H1 (cell line): ENCODE data around the gene SLC12A8. TPM values are rescaled to one million over a fixed set of nuclear protein-coding genes. Genes with fewer than 3 reads are reported as not detected.

Experiments
- CBX5 ChIP-seq: fragments of 300-800, 300-1000 bp; sonication (generic); IDR thresholded peaks from 2 replicates; pipeline ENCODE4 v1.7.1; 2016; ENCODE audit warnings: antibody characterized with exemption, low read length, low read depth
- KDM4A ChIP-seq: IDR thresholded peaks from one replicate; pipeline ENCODE4 v1.7.1; 2012; ENCODE audit warnings: low read depth, mild to moderate bottlenecking, moderate library complexity, low read length, inconsistent platforms; ENCODE audit not compliant: severe bottlenecking
- SP1 ChIP-seq: IDR thresholded peaks from 2 replicates; pipeline ENCODE4 v1.6.1; 2011; ENCODE audit warnings: low read depth, low read length
- SP2 ChIP-seq: IDR thresholded peaks from 2 replicates; pipeline ENCODE4 v1.6.1; 2012; ENCODE audit warnings: mild to moderate bottlenecking, low read length, inconsistent platforms
- polyA plus RNA-seq, 7 experiments: library from polyadenylated mRNA; depleted of rRNA in 3 of 7; stranded (reverse) in 5 of 7; unstranded in 2 of 7; fragments of >200 nt in 5 of 7; fragments of 200-250 nt in 2 of 7; gene quantifications; 1 replicate in 5 of 7; 2 replicates in 1 of 7; 4 replicates in 1 of 7; pipeline versions ENCODE4 v1.2.1 to v1.2.3, GENCODE V29; 2011 to 2013; ENCODE audit warnings: missing spikeins in 2 of 7, mixed read lengths in 2 of 7
- total RNA-seq: library from RNA; stranded (reverse); fragmentation: NEBNext Ultra II Directional; extraction: Animal tissue kit (Norgen Biotek cat#: 25700); gene quantifications from 2 replicates; pipeline ENCODE4 v1.2.1, GENCODE V29; 2021
- TF ChIP-seq, protein P1 (sequence below), 3 experiments: IDR thresholded peaks; 1 replicate in 2 of 3; 2 replicates in 1 of 3; pipeline versions ENCODE4 v1.5.1 to v1.6.1; 2011; ENCODE audit warnings: low read length in 3 of 3, mild to moderate bottlenecking in 3 of 3, inconsistent platforms in 2 of 3, low read depth in 1 of 3, moderate library complexity in 1 of 3; ENCODE audit not compliant: insufficient read depth in 1 of 3; ENCODE audit errors: control extremely low read depth in 1 of 3
- TF ChIP-seq, protein P2 (sequence below): IDR thresholded peaks from 2 replicates; pipeline ENCODE4 v1.6.1; 2012; ENCODE audit warnings: inconsistent platforms

Gene SLC12A8
- total and polyA plus RNA-seq, 2 of the 8 experiments (the other 6 are each of a cell fraction or from before 2014, with no cell fraction given), result 13.7 to 14.4 TPM

DNA sequence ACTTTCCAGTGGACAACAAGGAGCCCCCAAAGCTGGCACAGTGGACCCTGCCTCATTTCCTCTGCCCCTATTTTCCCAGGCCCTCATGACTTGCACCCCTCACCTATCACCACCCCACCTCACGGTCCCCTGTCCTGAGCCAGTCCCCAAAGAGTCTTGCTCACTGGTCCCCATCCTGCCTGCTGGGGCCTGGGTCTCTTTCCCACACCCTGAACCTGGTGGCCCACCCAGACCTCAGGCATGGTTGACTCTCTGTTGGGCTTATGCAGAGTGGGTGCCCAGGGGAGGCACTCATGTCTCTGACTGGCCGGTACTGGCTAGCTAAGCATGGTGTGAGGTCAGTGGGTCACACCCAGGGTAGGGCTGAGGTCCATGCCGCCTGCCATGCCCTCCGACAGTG is 73.2 kb downstream of the SLC12A8 start (continued):
- TF ChIP-seq, protein P1, sequence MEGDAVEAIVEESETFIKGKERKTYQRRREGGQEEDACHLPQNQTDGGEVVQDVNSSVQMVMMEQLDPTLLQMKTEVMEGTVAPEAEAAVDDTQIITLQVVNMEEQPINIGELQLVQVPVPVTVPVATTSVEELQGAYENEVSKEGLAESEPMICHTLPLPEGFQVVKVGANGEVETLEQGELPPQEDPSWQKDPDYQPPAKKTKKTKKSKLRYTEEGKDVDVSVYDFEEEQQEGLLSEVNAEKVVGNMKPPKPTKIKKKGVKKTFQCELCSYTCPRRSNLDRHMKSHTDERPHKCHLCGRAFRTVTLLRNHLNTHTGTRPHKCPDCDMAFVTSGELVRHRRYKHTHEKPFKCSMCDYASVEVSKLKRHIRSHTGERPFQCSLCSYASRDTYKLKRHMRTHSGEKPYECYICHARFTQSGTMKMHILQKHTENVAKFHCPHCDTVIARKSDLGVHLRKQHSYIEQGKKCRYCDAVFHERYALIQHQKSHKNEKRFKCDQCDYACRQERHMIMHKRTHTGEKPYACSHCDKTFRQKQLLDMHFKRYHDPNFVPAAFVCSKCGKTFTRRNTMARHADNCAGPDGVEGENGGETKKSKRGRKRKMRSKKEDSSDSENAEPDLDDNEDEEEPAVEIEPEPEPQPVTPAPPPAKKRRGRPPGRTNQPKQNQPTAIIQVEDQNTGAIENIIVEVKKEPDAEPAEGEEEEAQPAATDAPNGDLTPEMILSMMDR (IDR thresholded peaks at IDR 0.05; ENCODE audit: control extremely low read depth in 1 of 3, insufficient read depth in 1 of 3, low read depth in 1 of 3, low read length in 3 of 3), result no peak
- TF ChIP-seq SP2 (no peak), CBX5 (no peak), SP1 (no peak), KDM4A (no peak)
- TF ChIP-seq, protein P2, sequence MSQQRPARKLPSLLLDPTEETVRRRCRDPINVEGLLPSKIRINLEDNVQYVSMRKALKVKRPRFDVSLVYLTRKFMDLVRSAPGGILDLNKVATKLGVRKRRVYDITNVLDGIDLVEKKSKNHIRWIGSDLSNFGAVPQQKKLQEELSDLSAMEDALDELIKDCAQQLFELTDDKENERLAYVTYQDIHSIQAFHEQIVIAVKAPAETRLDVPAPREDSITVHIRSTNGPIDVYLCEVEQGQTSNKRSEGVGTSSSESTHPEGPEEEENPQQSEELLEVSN, result no peak
